Neural progenitor cell (in vitro differentiated cells): ENCODE data around the gene SSNA1. TPM values are rescaled to one million over a fixed set of nuclear protein-coding genes. Genes with fewer than 3 reads are reported as not detected.

Experiments
- DNase-seq: peaks from one replicate; pipeline ENCODE4 v3.0.0-alpha.2; 2016; ENCODE audit warnings: low spot score
- H2AFZ ChIP-seq: fragments of 200-600 bp; sonication (generic); replicated peaks from 2 replicates; pipeline ENCODE4 v1.6.1; 2016; ENCODE audit warnings: antibody characterized with exemption
- H3F3A ChIP-seq: fragments of 200-600 bp; sonication (generic); 2 replicates; pipeline ENCODE4 v1.6.1; 2016; ENCODE audit warnings: antibody characterized with exemption, low read depth
- H3K27ac ChIP-seq: fragments of 200-600 bp; sonication (generic); 2 replicates; pipeline ENCODE4 v1.5.1; 2016; ENCODE audit warnings: mild to moderate bottlenecking
- H3K27me3 ChIP-seq: fragments of 200-600 bp; sonication (generic); 2 replicates; pipeline ENCODE4 v1.6.1; 2016; ENCODE audit warnings: mild to moderate bottlenecking, moderate library complexity
- H3K36me3 ChIP-seq: fragments of 200-600 bp; sonication (generic); 2 replicates; pipeline ENCODE4 v1.5.1; 2016
- H3K4me1 ChIP-seq: fragments of 200-600 bp; sonication (generic); 2 replicates; pipeline ENCODE4 v1.6.1; 2016; ENCODE audit warnings: mixed run types
- H3K4me2 ChIP-seq: fragments of 200-600 bp; sonication (generic); 2 replicates; pipeline ENCODE4 v1.6.1; 2016
- H3K4me3 ChIP-seq: fragments of 200-600 bp; sonication (generic); 2 replicates; pipeline ENCODE4 v1.5.1; 2016
- H3K79me2 ChIP-seq: fragments of 200-600 bp; sonication (generic); 2 replicates; pipeline ENCODE4 v1.6.1; 2016; ENCODE audit warnings: low read depth
- H3K9ac ChIP-seq: fragments of 200-600 bp; sonication (generic); 2 replicates; pipeline ENCODE4 v1.6.1; 2016
- H3K9me3 ChIP-seq: fragments of 200-600 bp; sonication (generic); 2 replicates; pipeline ENCODE4 v1.5.1; 2016; ENCODE audit warnings: low read depth
- H4K20me1 ChIP-seq: fragments of 200-600 bp; sonication (generic); 2 replicates; pipeline ENCODE4 v1.6.1; 2016; ENCODE audit warnings: low read depth
- H3K27ac Mint-ChIP-seq: 3 replicates; pipeline ENCODE4 v1.8.0; 2021; ENCODE audit warnings: mixed read lengths
- H3K27me3 Mint-ChIP-seq: 2 replicates; pipeline ENCODE4 v1.8.0; 2022; ENCODE audit warnings: low read depth, mild to moderate bottlenecking, inconsistent platforms, moderate library complexity, mixed read lengths; ENCODE audit not compliant: insufficient read depth
- H3K36me3 Mint-ChIP-seq: 3 replicates; pipeline ENCODE4 v1.8.0; 2021; ENCODE audit warnings: mixed read lengths
- H3K4me1 Mint-ChIP-seq: 3 replicates; pipeline ENCODE4 v1.8.0; 2021; ENCODE audit warnings: mixed read lengths
- H3K4me3 Mint-ChIP-seq: 3 replicates; pipeline ENCODE4 v1.8.0; 2021; ENCODE audit warnings: mild to moderate bottlenecking, moderate library complexity, mixed read lengths
- H3K9me3 Mint-ChIP-seq: 3 replicates; pipeline ENCODE4 v1.8.0; 2020; ENCODE audit warnings: mixed read lengths
- EZH2 ChIP-seq: fragments of 200-600 bp; sonication (generic); IDR thresholded peaks from 2 replicates; pipeline ENCODE4 v1.6.1; 2017; ENCODE audit warnings: antibody characterized with exemption, mild to moderate bottlenecking, moderate library complexity
- EZH2phosphoT487 ChIP-seq: fragments of 200-600 bp; sonication (generic); IDR thresholded peaks from 2 replicates; pipeline ENCODE4 v1.6.1; 2017; ENCODE audit warnings: antibody characterized with exemption
- total RNA-seq: library from RNA; depleted of rRNA; stranded (reverse); fragments of >200 nt; gene quantifications from 2 replicates; pipeline ENCODE4 v1.2.3, GENCODE V29; 2015; ENCODE audit warnings: low replicate concordance
- TF ChIP-seq, protein P1 (sequence below): fragments of 200-600 bp; sonication (generic); IDR thresholded peaks from 2 replicates; pipeline ENCODE4 v1.5.1; 2017; ENCODE audit warnings: antibody characterized with exemption, mild to moderate bottlenecking

SSNA1 gene
- total RNA-seq, 1 donor from 2014 or later, result 27.9 TPM

- H3K27ac ChIP-seq, result no peak overlapping the region
- no peaks in the 10 kb centered on the region for H3K36me3 Mint-ChIP-seq
- peak overlapping the region; percentile 21 for H3K4me3 ChIP-seq
- H3K27me3 ChIP-seq, result peaks cover 64% of the 10 kb centered on the region
- H3K4me1 ChIP-seq, result peaks cover 11% of the 10 kb centered on the region
- H3K36me3 ChIP-seq, result no peaks in the 10 kb centered on the region
- H3K27ac Mint-ChIP-seq, result no peak overlapping the region
- H3K9me3 ChIP-seq, result no peaks in the 10 kb centered on the region
- peaks cover 16% of the 10 kb centered on the region for H3K27me3 Mint-ChIP-seq
- H3K4me3 Mint-ChIP-seq, result no peak overlapping the region
- peak; percentile 62 for DNase-seq
- no peak overlapping the region for H3K9ac ChIP-seq
- no peaks in the 10 kb centered on the region for H3K4me1 Mint-ChIP-seq
- H3K79me2 ChIP-seq, result no peaks in the 10 kb centered on the region
- H3K4me2 ChIP-seq, result peak overlapping the region; percentile 68
- H3K9me3 Mint-ChIP-seq, result no peaks in the 10 kb centered on the region
- peaks cover 10% of the 10 kb centered on the region for H3F3A ChIP-seq
- no peak overlapping the region for H2AFZ ChIP-seq
- peaks cover 38% of the 10 kb centered on the region for H4K20me1 ChIP-seq
- TF ChIP-seq EZH2, result no peak
- TF ChIP-seq, protein P1, sequence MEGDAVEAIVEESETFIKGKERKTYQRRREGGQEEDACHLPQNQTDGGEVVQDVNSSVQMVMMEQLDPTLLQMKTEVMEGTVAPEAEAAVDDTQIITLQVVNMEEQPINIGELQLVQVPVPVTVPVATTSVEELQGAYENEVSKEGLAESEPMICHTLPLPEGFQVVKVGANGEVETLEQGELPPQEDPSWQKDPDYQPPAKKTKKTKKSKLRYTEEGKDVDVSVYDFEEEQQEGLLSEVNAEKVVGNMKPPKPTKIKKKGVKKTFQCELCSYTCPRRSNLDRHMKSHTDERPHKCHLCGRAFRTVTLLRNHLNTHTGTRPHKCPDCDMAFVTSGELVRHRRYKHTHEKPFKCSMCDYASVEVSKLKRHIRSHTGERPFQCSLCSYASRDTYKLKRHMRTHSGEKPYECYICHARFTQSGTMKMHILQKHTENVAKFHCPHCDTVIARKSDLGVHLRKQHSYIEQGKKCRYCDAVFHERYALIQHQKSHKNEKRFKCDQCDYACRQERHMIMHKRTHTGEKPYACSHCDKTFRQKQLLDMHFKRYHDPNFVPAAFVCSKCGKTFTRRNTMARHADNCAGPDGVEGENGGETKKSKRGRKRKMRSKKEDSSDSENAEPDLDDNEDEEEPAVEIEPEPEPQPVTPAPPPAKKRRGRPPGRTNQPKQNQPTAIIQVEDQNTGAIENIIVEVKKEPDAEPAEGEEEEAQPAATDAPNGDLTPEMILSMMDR, result peak; percentile 50
- no peak for TF ChIP-seq EZH2phosphoT487
These were observed 13.0 kb upstream of the SSNA1 start for GRCh38 chr9:137175345-137175961.

GRCh38 chr9:137176302-137177182 is 11.9 kb upstream of the SSNA1 start:
- Histone ChIP-seq H3K27me3 (peaks cover 53% of the 10 kb centered on the region), H3K9me3 (no peaks in the 10 kb centered on the region), H3K4me2 (no peak overlapping the region), H3K36me3 (no peaks in the 10 kb centered on the region), H3K79me2 (no peaks in the 10 kb centered on the region), H3K4me3 (no peak overlapping the region), H4K20me1 (peaks cover 36% of the 10 kb centered on the region), H3F3A (peaks cover 10% of the 10 kb centered on the region), H3K4me1 (peaks cover 11% of the 10 kb centered on the region), H2AFZ (no peak overlapping the region), H3K27ac (no peak overlapping the region), H3K9ac (no peak overlapping the region)
- no peaks in the 10 kb centered on the region for H3K4me1 Mint-ChIP-seq
- H3K9me3 Mint-ChIP-seq, result no peaks in the 10 kb centered on the region
- no peak overlapping the region for H3K27ac Mint-ChIP-seq
- H3K4me3 Mint-ChIP-seq, result no peak overlapping the region
- peaks cover 6% of the 10 kb centered on the region for H3K27me3 Mint-ChIP-seq
- DNase-seq, result peak; percentile 57
- H3K36me3 Mint-ChIP-seq, result no peaks in the 10 kb centered on the region
- no peak for TF ChIP-seq EZH2phosphoT487
- TF ChIP-seq, protein P1, result peak; percentile 43

GRCh38 chr9:137178201-137178938 is 10.1 kb upstream of the SSNA1 start:
- peaks cover 4% of the 10 kb centered on the region for H3K27me3 Mint-ChIP-seq
- Histone ChIP-seq H3K4me3 (no peak overlapping the region), H4K20me1 (peaks cover 36% of the 10 kb centered on the region), H3K27ac (no peak overlapping the region), H3K27me3 (peaks cover 35% of the 10 kb centered on the region), H3F3A (peaks cover 10% of the 10 kb centered on the region), H3K9me3 (no peaks in the 10 kb centered on the region), H3K9ac (no peak overlapping the region), H3K4me1 (peaks cover 11% of the 10 kb centered on the region), H2AFZ (no peak overlapping the region), H3K36me3 (no peaks in the 10 kb centered on the region), H3K79me2 (no peaks in the 10 kb centered on the region), H3K4me2 (no peak overlapping the region)
- H3K36me3 Mint-ChIP-seq, result peaks cover 3% of the 10 kb centered on the region
- no peaks in the 10 kb centered on the region for H3K9me3 Mint-ChIP-seq
- TF ChIP-seq EZH2, result no peak
- no peak for TF ChIP-seq EZH2phosphoT487
- TF ChIP-seq, protein P1, result no peak
- H3K4me1 Mint-ChIP-seq, result no peaks in the 10 kb centered on the region
- H3K27ac Mint-ChIP-seq, result no peak overlapping the region
- no peak overlapping the region for H3K4me3 Mint-ChIP-seq
- no peak for DNase-seq
